H1 (cell line): Measurements from ENCODE around the gene LDLRAP1. TPM values are rescaled to one million over a fixed set of nuclear protein-coding genes. Genes with fewer than 3 reads are reported as not detected.

Experiments
- CTCF ChIA-PET: fragments of 300-600 bp; sonication (Branson Sonifier 250); formaldehyde crosslinking; loops from one replicate; lab custom pipeline; 2021; ENCODE audit not compliant: partially characterized antibody; lab: Charles Lee
- POLR2A ChIA-PET: fragments of 300-600 bp; sonication (Branson Sonifier 250); formaldehyde crosslinking; loops from one replicate; lab custom pipeline; 2021; ENCODE audit warnings: inconsistent platforms; ENCODE audit not compliant: partially characterized antibody; lab: Charles Lee
- DNase-seq, 2 experiments: peaks; one replicate each; pipeline versions ENCODE4 v3.0.0 to v3.0.0-alpha.2; 2010 to 2022; ENCODE audit warnings: low spot score in 2 of 2, low read depth in 1 of 2, mixed read lengths in 1 of 2
- FAIRE-seq: peaks from 2 replicates; lab custom pipeline; 2011; peaks lifted over from hg19 to GRCh38; lab: Jason Lieb, UNC
- H2AFZ ChIP-seq: 2 replicates; pipeline ENCODE4 v1.8.1; 2012; ENCODE audit warnings: low read length, inconsistent platforms
- H2AK5ac ChIP-seq: 2 replicates; pipeline ENCODE4 v1.6.1; 2013; ENCODE audit warnings: low read depth, low read length
- H2BK120ac ChIP-seq: replicated peaks from 2 replicates; pipeline ENCODE3; 2013; ENCODE audit warnings: low read depth, low read length, inconsistent platforms
- H2BK12ac ChIP-seq: 2 replicates; pipeline ENCODE4 v1.6.1; 2013; ENCODE audit warnings: low read depth, low read length
- H2BK15ac ChIP-seq: 2 replicates; pipeline ENCODE4 v1.6.1; 2013; ENCODE audit warnings: low read length
- H2BK20ac ChIP-seq: 2 replicates; pipeline ENCODE4 v1.6.1; 2013; ENCODE audit warnings: low read length
- H2BK5ac ChIP-seq: 2 replicates; pipeline ENCODE4 v1.6.1; 2013; ENCODE audit warnings: low read depth, low read length
- H3K14ac ChIP-seq: 2 replicates; pipeline ENCODE4 v1.6.1; 2013; ENCODE audit warnings: inconsistent platforms; ENCODE audit not compliant: insufficient read length
- H3K18ac ChIP-seq: 2 replicates; pipeline ENCODE4 v1.6.1; 2013; ENCODE audit warnings: low read length; ENCODE audit errors: extremely low read depth
- H3K23ac ChIP-seq: 2 replicates; pipeline ENCODE4 v1.6.1; 2013; ENCODE audit warnings: inconsistent platforms; ENCODE audit not compliant: insufficient read length
- H3K23me2 ChIP-seq: 2 replicates; pipeline ENCODE4 v1.6.1; 2013; ENCODE audit warnings: low read depth, low read length
- H3K27ac ChIP-seq: 2 replicates; pipeline ENCODE4 v1.6.1; 2011; ENCODE audit warnings: low read depth, low read length, inconsistent platforms
- H3K27me3 ChIP-seq, 4 experiments: replicated peaks in 1 of 4; 1 replicate in 1 of 4; 2 replicates in 3 of 4; pipeline versions ENCODE4 v1.6.1 to v1.8.1; 2011 to 2013; ENCODE audit warnings: low read length in 3 of 4, mild to moderate bottlenecking in 3 of 4, inconsistent platforms in 2 of 4, mixed read lengths in 2 of 4, moderate library complexity in 1 of 4; ENCODE audit not compliant: control insufficient read depth in 3 of 4, insufficient read depth in 3 of 4; ENCODE audit errors: extremely low read depth in 1 of 4
- H3K36me3 ChIP-seq, 4 experiments: 2 replicates each; pipeline versions ENCODE4 v1.6.1 to v1.8.1; 2011 to 2013; ENCODE audit warnings: mild to moderate bottlenecking in 4 of 4, low read length in 3 of 4, moderate library complexity in 2 of 4, control low read depth in 1 of 4, inconsistent platforms in 1 of 4; ENCODE audit not compliant: insufficient read depth in 4 of 4, control insufficient read depth in 2 of 4
- H3K4ac ChIP-seq: replicated peaks from 2 replicates; pipeline ENCODE3; 2013; ENCODE audit warnings: low read length, low read depth, mixed read lengths, inconsistent platforms; ENCODE audit not compliant: insufficient read length
- H3K4me1 ChIP-seq, 4 experiments: replicated peaks in 1 of 4; 1 replicate in 1 of 4; 2 replicates in 3 of 4; pipeline versions ENCODE4 v1.6.1 to v1.8.1; 2011 to 2013; ENCODE audit warnings: low read length in 3 of 4, inconsistent platforms in 2 of 4, mixed read lengths in 1 of 4; ENCODE audit not compliant: insufficient read depth in 4 of 4, control insufficient read depth in 3 of 4
- H3K4me2 ChIP-seq, 2 experiments: 2 replicates each; pipeline versions ENCODE4 v1.6.1 to v1.8.1; 2011 to 2013; ENCODE audit warnings: low read depth in 2 of 2, low read length in 2 of 2, control low read depth in 1 of 2, inconsistent platforms in 1 of 2, mild to moderate bottlenecking in 1 of 2; ENCODE audit not compliant: insufficient read depth in 1 of 2
- H3K4me3 ChIP-seq, 4 experiments: fragments of 200-600, 300-600 bp in 1 of 4; sonication (generic), shearing (Covaris generic), sonication (Bioruptor Twin) in 1 of 4; 2 replicates each; pipeline versions ENCODE4 v1.5.1 to v1.8.1; 2011 to 2016; ENCODE audit warnings: low read length in 4 of 4, low read depth in 3 of 4, control low read depth in 2 of 4, inconsistent platforms in 2 of 4, mild to moderate bottlenecking in 2 of 4, mixed read lengths in 1 of 4, moderate library complexity in 1 of 4; ENCODE audit not compliant: insufficient read depth in 2 of 4; ENCODE audit errors: extremely low read depth in 1 of 4
- H3K56ac ChIP-seq: replicated peaks from 2 replicates; pipeline ENCODE3; 2013; ENCODE audit warnings: low read depth, mild to moderate bottlenecking, mixed read lengths, low read length, inconsistent platforms; ENCODE audit not compliant: insufficient read length
- H3K79me1 ChIP-seq: 2 replicates; pipeline ENCODE4 v1.6.1; 2013; ENCODE audit warnings: low read depth, low read length, control low read depth
- H3K79me2 ChIP-seq, 2 experiments: 2 replicates each; pipeline versions ENCODE4 v1.6.1 to v1.8.1; 2012 to 2013; ENCODE audit warnings: low read length in 2 of 2, mild to moderate bottlenecking in 2 of 2, inconsistent platforms in 1 of 2; ENCODE audit not compliant: insufficient read depth in 2 of 2, control insufficient read depth in 1 of 2
- H3K9ac ChIP-seq, 4 experiments: replicated peaks in 1 of 4; 1 replicate in 1 of 4; 2 replicates in 3 of 4; pipeline versions ENCODE4 v1.6.1 to v1.8.1; 2011 to 2013; ENCODE audit warnings: low read depth in 3 of 4, low read length in 3 of 4, control low read depth in 2 of 4, mild to moderate bottlenecking in 2 of 4, moderate library complexity in 2 of 4, inconsistent platforms in 1 of 4; ENCODE audit errors: extremely low read depth in 1 of 4
- H3K9me3 ChIP-seq, 2 experiments: 2 replicates each; pipeline versions ENCODE4 v1.6.1 to v1.8.1; 2012 to 2013; ENCODE audit warnings: mild to moderate bottlenecking in 2 of 2, moderate library complexity in 2 of 2, control low read depth in 1 of 2, inconsistent platforms in 1 of 2, low read depth in 1 of 2, low read length in 1 of 2, mixed read lengths in 1 of 2; ENCODE audit not compliant: insufficient read depth in 2 of 2
- H4K20me1 ChIP-seq, 2 experiments: replicated peaks in 1 of 2; 2 replicates each; pipeline versions ENCODE3 to v1.8.1; 2011 to 2013; ENCODE audit warnings: inconsistent platforms in 2 of 2, low read length in 2 of 2, mild to moderate bottlenecking in 1 of 2; ENCODE audit not compliant: insufficient read depth in 2 of 2, control insufficient read depth in 1 of 2
- H4K5ac ChIP-seq: 2 replicates; pipeline ENCODE4 v1.6.1; 2013; ENCODE audit warnings: low read length, low read depth, mixed read lengths, inconsistent platforms; ENCODE audit not compliant: insufficient read length
- H4K8ac ChIP-seq: 2 replicates; pipeline ENCODE4 v1.8.0; 2013; ENCODE audit warnings: mild to moderate bottlenecking, moderate library complexity, low read length, inconsistent platforms; ENCODE audit not compliant: insufficient read depth; ENCODE audit errors: extremely low read depth
- H4K91ac ChIP-seq: replicated peaks from 2 replicates; pipeline ENCODE3; 2013; ENCODE audit warnings: low read length, mixed read lengths, inconsistent platforms; ENCODE audit not compliant: insufficient read length
- BACH1 ChIP-seq: IDR thresholded peaks from 2 replicates; pipeline ENCODE4 v1.6.1; 2012; ENCODE audit warnings: low read length, improper control_type of control experiment
- FOSL1 ChIP-seq: IDR thresholded peaks from 2 replicates; pipeline ENCODE4 v1.6.1; 2011; ENCODE audit warnings: mild to moderate bottlenecking, low read depth, low read length, moderate library complexity; ENCODE audit not compliant: insufficient read depth
- MAFK ChIP-seq: IDR thresholded peaks from 2 replicates; pipeline ENCODE4 v1.6.1; 2012; ENCODE audit warnings: low read depth, mild to moderate bottlenecking, improper control_type of control experiment, low read length
- NRF1 ChIP-seq: IDR thresholded peaks from 2 replicates; pipeline ENCODE4 v1.6.1; 2011; ENCODE audit warnings: mild to moderate bottlenecking, low read depth, low read length, improper control_type of control experiment
- RBBP5 ChIP-seq: IDR thresholded peaks from 2 replicates; pipeline ENCODE4 v1.7.1; 2012; ENCODE audit warnings: low read depth, mild to moderate bottlenecking, inconsistent platforms, low read length, moderate library complexity, borderline replicate concordance
- SAP30 ChIP-seq: fragments of 300-600 bp; sonication (generic); IDR thresholded peaks from 2 replicates; pipeline ENCODE4 v1.7.1; 2012; ENCODE audit warnings: low read length, moderate library complexity, mild to moderate bottlenecking, inconsistent platforms; ENCODE audit not compliant: insufficient read depth, insufficient replicate concordance
- SIN3A ChIP-seq, 2 experiments: IDR thresholded peaks in 1 of 2; conservative IDR thresholded peaks in 1 of 2; 2 replicates each; pipeline ENCODE4 v1.6.1; 2011 to 2012; ENCODE audit warnings: low read length in 2 of 2, improper control_type of control experiment in 1 of 2, low read depth in 1 of 2, mild to moderate bottlenecking in 1 of 2
- SP4 ChIP-seq: IDR thresholded peaks from 2 replicates; pipeline ENCODE4 v1.6.1; 2012; ENCODE audit warnings: low read length, inconsistent platforms
- SRF ChIP-seq: IDR thresholded peaks from 2 replicates; pipeline ENCODE4 v1.6.1; 2011; ENCODE audit warnings: mild to moderate bottlenecking, low read depth, low read length, moderate library complexity
- SUZ12 ChIP-seq: fragments of 200-600 bp; sonication (generic); IDR thresholded peaks from 2 replicates; pipeline ENCODE4 v1.6.1; 2012; ENCODE audit warnings: mild to moderate bottlenecking, inconsistent platforms, low read length, moderate library complexity, mixed read lengths
- TAF7 ChIP-seq: optimal IDR thresholded peaks from 2 replicates; pipeline ENCODE3; 2011; ENCODE audit warnings: low read depth, mild to moderate bottlenecking, inconsistent platforms, low read length, moderate library complexity, borderline replicate concordance
- WGBS, 2 experiments: shearing (Covaris generic) in 1 of 2; methylation state at CpG; one replicate each; pipeline versions ENCODE4 v1.1.6 to v1.1.7; 2013 to 2015; ENCODE audit warnings: low lambda C conversion rate in 2 of 2, mixed read lengths in 2 of 2, inconsistent platforms in 1 of 2, low coverage in 1 of 2, missing lambda C conversion rate in 1 of 2; ENCODE audit not compliant: insufficient replicate concordance in 2 of 2, insufficient coverage in 1 of 2, insufficient read length in 1 of 2; ENCODE audit errors: extremely low coverage in 1 of 2, missing lambda C conversion rate in 1 of 2; 5-methylcytosine and 5-hydroxymethylcytosine counted together
- polyA plus RNA-seq, 7 experiments: library from polyadenylated mRNA; depleted of rRNA in 3 of 7; stranded (reverse) in 5 of 7; unstranded in 2 of 7; fragments of >200 nt in 5 of 7; fragments of 200-250 nt in 2 of 7; gene quantifications; 1 replicate in 5 of 7; 2 replicates in 1 of 7; 4 replicates in 1 of 7; pipeline versions ENCODE4 v1.2.1 to v1.2.3, GENCODE V29; 2011 to 2013; ENCODE audit warnings: missing spikeins in 2 of 7, mixed read lengths in 2 of 7
- total RNA-seq: library from RNA; stranded (reverse); fragmentation: NEBNext Ultra II Directional; extraction: Animal tissue kit (Norgen Biotek cat#: 25700); gene quantifications from 2 replicates; pipeline ENCODE4 v1.2.1, GENCODE V29; 2021
- TF ChIP-seq, protein P1 (sequence below): IDR thresholded peaks from 2 replicates; pipeline ENCODE4 v1.6.1; 2012; ENCODE audit warnings: inconsistent platforms

LDLRAP1 gene
- total and polyA plus RNA-seq, 2 of the 8 experiments (the other 6 are each of a cell fraction or from before 2014, with no cell fraction given) = 12.8 to 13.2 TPM

DNA sequence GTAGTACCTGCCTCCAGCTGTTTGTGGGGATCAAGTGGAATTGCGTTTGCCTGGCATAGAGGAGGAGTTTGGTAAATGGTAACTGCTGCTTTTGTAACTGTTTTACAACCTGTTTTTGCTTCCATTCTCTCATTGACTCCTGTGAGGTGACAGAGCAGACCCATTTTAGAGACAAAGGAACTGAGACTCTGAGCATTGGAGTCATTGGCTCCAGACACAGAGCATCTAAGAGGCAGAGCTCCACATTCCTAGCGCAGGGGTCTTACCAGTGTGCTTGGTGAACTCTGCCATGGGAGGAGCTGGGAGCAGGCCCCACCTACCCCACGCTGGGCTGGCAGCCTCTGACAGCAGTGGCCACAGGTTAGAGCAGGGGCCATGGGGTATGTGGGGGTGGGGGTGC lies 2.4 kb downstream of the LDLRAP1 start:
- TF ChIP-seq MAFK = no peak
- TF ChIP-seq SRF = no peak
- TF ChIP-seq FOSL1 = no peak
- no peak for TF ChIP-seq TAF7
- no peak for TF ChIP-seq SP4
- TF ChIP-seq NRF1 = no peak
- no peak for TF ChIP-seq BACH1
- TF ChIP-seq SIN3A (conservative IDR thresholded peaks at IDR 0.05 in 1 of 2, IDR thresholded peaks at IDR 0.05 in 1 of 2; ENCODE audit: low read depth in 1 of 2, low read length in 2 of 2) = no peak
- no peak for TF ChIP-seq RBBP5
- TF ChIP-seq, protein P1, sequence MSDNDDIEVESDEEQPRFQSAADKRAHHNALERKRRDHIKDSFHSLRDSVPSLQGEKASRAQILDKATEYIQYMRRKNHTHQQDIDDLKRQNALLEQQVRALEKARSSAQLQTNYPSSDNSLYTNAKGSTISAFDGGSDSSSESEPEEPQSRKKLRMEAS = no peak
- TF ChIP-seq SAP30 = no peak
- no peak for TF ChIP-seq SUZ12
- FAIRE-seq (no peak), DNase-seq (no peak)
- Histone ChIP-seq H3K36me3 (no peaks in the 10 kb centered on the region), H3K79me1 (peaks cover 6% of the 10 kb centered on the region), H2BK20ac (no peak overlapping the region), H3K4me1 (peaks cover 0 to 9% (median 5%) of the 10 kb centered on the region in 4 experiments; a peak in 4 of 7 replicates), H4K91ac (no peak overlapping the region), H3K23me2 (peaks cover 5% of the 10 kb centered on the region; the same call in 1 of the 2 replicates), H2BK12ac (no peak overlapping the region), H3K9me3 (no peaks in the 10 kb centered on the region), H2BK5ac (no peak overlapping the region), H3K56ac (no peak overlapping the region), H2AK5ac (no peak overlapping the region), H4K20me1 (peaks cover 2 to 6% of the 10 kb centered on the region in 2 experiments), H3K79me2 (no peaks in the 10 kb centered on the region), H4K8ac (no peak overlapping the region), H3K27ac (no peak overlapping the region), H3K9ac (no peak overlapping the region; a peak in 1 of 7 replicates), H2BK15ac (no peak overlapping the region), H2BK120ac (no peak overlapping the region), H4K5ac (no peak overlapping the region), H3K18ac (no peak overlapping the region), H3K23ac (no peak overlapping the region), H3K27me3 (peaks cover 0 to 5% (median 3%) of the 10 kb centered on the region in 4 experiments; a peak in 5 of 7 replicates), H3K4ac (no peak overlapping the region), H2AFZ (no peak overlapping the region), H3K14ac (no peak overlapping the region), H3K4me3 (no peak overlapping the region), H3K4me2 (no peak overlapping the region)
- 74% methylated on average over 3 of the region's 3 CpGs; no CpG with 5 or more reads in 1 of the 2 experiments for WGBS, 2 experiments
- ChIA-PET POLR2A (interaction anchor here (1.1 kb wide), 1 partner anchor 457 kb away, joined by 3 read pairs; no protein-coding TSS in a partner anchor), CTCF (interaction anchor here (2.1 to 7.7 kb wide), 3 partner anchors 21 to 34 kb away, joined by 6 to 34 read pairs (median 16); no protein-coding TSS in a partner anchor)
